Uterus (tissue), 2 donors: Measurements from ENCODE around the gene NR2F1.

Source experiments
- POLR2A ChIP-seq, 2 donors: fragments of 450-650 bp; IDR thresholded peaks; one replicate each; pipeline ENCODE4 v1.6.1; 2016; ENCODE audit warnings: antibody characterized with exemption in 2 of 2, mild to moderate bottlenecking in 1 of 2, moderate library complexity in 1 of 2
- TF ChIP-seq, protein P1 (sequence below), 4 experiments: fragments of 200-600 bp in 2 of 4; fragments of 450-650 bp in 2 of 4; sonication (generic) in 2 of 4; IDR thresholded peaks; one replicate each; pipeline ENCODE4 v1.5.1; 2016 to 2019; ENCODE audit warnings: antibody characterized with exemption in 4 of 4, mild to moderate bottlenecking in 2 of 4, moderate library complexity in 1 of 4

DNA sequence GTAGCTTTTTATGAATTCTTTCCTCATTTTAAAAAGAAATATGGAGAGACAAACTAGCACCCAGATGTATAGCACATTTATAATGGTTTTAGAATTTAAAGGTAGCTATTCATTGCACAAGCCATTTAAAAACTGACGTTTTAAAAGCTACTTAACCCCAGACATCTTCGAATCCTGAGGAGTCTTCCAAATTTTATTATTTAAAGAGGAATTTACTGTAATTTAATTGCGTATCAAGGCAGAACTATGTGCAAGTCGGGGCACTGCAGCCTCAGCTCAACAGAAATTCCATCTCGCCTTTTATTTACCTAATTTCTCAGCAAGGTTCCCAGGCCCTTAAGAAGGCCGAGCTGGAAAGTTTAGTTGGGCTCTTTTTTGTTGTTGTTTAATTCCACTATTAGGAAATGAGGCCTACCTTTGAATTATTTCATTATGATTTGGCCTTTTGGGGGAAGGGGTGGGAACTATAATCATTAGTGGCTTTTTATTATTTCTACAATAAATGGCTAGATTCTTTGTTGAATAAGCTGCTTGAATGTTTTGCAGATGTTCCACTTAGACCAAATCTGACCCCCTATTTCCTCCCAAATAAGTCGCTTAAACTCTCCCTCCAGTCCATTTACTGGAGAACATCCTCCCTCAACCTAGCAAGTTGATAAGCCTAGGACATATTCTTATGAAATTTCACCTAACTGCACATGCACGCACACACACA, 20.2 kb downstream of the NR2F1 start:
- TF ChIP-seq, protein P1, sequence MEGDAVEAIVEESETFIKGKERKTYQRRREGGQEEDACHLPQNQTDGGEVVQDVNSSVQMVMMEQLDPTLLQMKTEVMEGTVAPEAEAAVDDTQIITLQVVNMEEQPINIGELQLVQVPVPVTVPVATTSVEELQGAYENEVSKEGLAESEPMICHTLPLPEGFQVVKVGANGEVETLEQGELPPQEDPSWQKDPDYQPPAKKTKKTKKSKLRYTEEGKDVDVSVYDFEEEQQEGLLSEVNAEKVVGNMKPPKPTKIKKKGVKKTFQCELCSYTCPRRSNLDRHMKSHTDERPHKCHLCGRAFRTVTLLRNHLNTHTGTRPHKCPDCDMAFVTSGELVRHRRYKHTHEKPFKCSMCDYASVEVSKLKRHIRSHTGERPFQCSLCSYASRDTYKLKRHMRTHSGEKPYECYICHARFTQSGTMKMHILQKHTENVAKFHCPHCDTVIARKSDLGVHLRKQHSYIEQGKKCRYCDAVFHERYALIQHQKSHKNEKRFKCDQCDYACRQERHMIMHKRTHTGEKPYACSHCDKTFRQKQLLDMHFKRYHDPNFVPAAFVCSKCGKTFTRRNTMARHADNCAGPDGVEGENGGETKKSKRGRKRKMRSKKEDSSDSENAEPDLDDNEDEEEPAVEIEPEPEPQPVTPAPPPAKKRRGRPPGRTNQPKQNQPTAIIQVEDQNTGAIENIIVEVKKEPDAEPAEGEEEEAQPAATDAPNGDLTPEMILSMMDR (IDR thresholded peaks at IDR 0.05): no peak
- TF ChIP-seq POLR2A (IDR thresholded peaks at IDR 0.05): no peak
